ENCODE results near the gene TMEM132C. TPM values are rescaled to one million over a fixed set of nuclear protein-coding genes. Genes with fewer than 3 reads are reported as not detected.

Gene TMEM132C
- total RNA-seq, 2 experiments from 2014 or later, result not detected

DNA sequence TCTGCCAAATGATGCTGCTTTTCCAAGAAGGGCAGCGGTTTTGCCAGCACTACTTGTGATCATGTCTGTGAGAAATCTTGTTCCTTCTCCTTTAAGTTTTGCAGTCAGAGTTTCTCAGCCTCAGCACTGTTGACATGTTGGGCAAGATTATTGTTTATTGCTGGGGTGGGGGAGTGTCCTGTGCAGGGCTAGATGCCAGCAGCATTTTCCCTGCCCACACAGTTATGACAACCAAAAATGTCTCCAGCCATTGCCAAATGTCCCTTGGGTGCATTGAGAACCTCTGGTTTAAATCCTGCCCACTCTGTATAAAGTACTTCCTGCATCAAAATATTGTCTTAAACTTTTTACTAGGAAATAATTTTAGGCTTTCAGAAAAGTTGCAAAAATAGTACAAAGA lies 20.0 kb downstream of the TMEM132C start:
- Mint-ChIP-seq H3K36me3 (ENCODE audit: low read depth) (no peaks in the 10 kb centered on the region), H3K4me1 (ENCODE audit: low read depth) (no peaks in the 10 kb centered on the region)
- ATAC-seq, result no peak

DNA sequence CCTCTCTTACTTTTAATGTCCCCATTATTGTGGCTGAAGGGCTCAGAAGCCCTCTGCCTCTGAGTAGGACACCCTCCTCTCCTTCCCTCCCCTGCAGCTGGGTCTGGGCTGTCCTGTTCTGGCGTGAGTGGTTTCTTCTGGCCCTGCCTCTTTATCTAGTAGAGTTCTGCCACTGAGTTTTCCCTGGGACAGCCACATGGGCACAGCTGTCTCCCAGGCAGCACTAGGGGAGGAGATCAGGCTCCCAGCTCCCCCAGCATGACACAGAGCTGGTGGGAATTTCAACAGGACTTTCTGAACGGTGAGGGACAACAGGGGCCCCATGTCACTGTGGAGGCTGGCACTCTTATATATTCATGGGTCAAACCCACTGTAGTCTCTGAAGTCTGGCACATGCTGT lies 21.4 kb downstream of the TMEM132C start:
- ChIA-PET CTCF (no interaction called here), POLR2A (no interaction called here)
- intact Hi-C loops (cut with micrococcal nuclease), result no loop called here
- DNase-seq, result no peak
- Mint-ChIP-seq H3K4me1 (ENCODE audit: low read depth) (no peaks in the 10 kb centered on the region), H3K36me3 (ENCODE audit: low read depth) (no peaks in the 10 kb centered on the region), H3K27me3 (no peaks in the 10 kb centered on the region), H3K27ac (no peak overlapping the region), H3K4me3 (no peak overlapping the region), H3K9me3 (no peaks in the 10 kb centered on the region)
- TF ChIP-seq, protein P1, sequence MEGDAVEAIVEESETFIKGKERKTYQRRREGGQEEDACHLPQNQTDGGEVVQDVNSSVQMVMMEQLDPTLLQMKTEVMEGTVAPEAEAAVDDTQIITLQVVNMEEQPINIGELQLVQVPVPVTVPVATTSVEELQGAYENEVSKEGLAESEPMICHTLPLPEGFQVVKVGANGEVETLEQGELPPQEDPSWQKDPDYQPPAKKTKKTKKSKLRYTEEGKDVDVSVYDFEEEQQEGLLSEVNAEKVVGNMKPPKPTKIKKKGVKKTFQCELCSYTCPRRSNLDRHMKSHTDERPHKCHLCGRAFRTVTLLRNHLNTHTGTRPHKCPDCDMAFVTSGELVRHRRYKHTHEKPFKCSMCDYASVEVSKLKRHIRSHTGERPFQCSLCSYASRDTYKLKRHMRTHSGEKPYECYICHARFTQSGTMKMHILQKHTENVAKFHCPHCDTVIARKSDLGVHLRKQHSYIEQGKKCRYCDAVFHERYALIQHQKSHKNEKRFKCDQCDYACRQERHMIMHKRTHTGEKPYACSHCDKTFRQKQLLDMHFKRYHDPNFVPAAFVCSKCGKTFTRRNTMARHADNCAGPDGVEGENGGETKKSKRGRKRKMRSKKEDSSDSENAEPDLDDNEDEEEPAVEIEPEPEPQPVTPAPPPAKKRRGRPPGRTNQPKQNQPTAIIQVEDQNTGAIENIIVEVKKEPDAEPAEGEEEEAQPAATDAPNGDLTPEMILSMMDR (IDR thresholded peaks at IDR 0.05), result no peak
- no peak for ATAC-seq

More for the DNA sequence above, 20.0 kb downstream of the TMEM132C start:
- Mint-ChIP-seq H3K27ac (no peak overlapping the region), H3K4me3 (no peak overlapping the region), H3K27me3 (no peaks in the 10 kb centered on the region), H3K9me3 (no peaks in the 10 kb centered on the region)
- ChIA-PET POLR2A (no interaction called here), CTCF (no interaction called here)
- no peak for DNase-seq
- intact Hi-C loops (cut with micrococcal nuclease), result no loop called here
- TF ChIP-seq, protein P1 (IDR thresholded peaks at IDR 0.05), result no peak

DNA sequence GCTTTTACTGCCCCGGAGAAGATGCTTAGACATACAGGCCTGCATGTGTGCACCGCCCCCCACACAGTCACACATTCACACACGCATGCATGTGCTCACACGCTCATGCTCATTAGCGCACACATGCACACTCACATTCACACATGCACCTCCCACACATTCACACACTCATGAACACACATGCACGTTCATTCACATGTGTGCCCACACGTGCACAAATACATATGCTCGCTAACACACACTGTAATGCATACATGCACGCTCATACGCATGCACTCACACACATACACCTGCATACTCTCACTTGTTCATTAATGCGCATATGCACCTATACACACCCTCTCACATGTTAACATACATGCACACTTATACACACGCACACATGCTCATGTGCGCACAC lies 21.9 kb downstream of the TMEM132C start:
- no peak for ATAC-seq
- intact Hi-C loops (cut with micrococcal nuclease), result no loop called here
- CTCF ChIA-PET, result no interaction called here
- Mint-ChIP-seq H3K9me3 (no peaks in the 10 kb centered on the region), H3K4me1 (ENCODE audit: low read depth) (no peaks in the 10 kb centered on the region), H3K27ac (no peak overlapping the region), H3K27me3 (no peaks in the 10 kb centered on the region), H3K4me3 (no peak overlapping the region), H3K36me3 (ENCODE audit: low read depth) (no peaks in the 10 kb centered on the region)
- no peak for DNase-seq
- POLR2A ChIA-PET, result no interaction called here
- TF ChIP-seq, protein P1 (IDR thresholded peaks at IDR 0.05), result no peak

DNA sequence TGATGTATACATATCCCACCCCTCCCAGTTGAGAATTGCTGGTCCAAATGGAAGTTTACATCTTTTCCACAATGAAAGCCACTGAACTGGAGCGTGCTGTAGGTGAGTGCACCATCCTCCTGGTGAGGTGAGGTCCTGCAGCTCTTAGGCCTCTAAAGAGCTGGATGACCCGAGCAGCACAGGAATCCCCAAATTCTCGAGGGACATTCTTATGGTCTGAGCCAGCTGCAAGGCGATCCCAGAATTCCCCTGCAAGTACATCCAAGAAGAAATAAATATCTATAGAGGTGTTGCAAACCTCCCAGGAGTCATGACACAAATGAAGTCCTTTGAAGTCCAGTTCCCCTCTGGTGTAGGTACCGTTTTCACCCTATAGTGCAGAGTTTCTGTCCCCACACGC lies 24.0 kb downstream of the TMEM132C start:
- Mint-ChIP-seq H3K4me3 (no peak overlapping the region), H3K9me3 (no peaks in the 10 kb centered on the region), H3K4me1 (ENCODE audit: low read depth) (no peaks in the 10 kb centered on the region), H3K36me3 (ENCODE audit: low read depth) (no peaks in the 10 kb centered on the region), H3K27ac (no peak overlapping the region), H3K27me3 (no peaks in the 10 kb centered on the region)
- DNase-seq, result no peak
- CTCF ChIA-PET, result no interaction called here
- no peak for ATAC-seq
- intact Hi-C loops (cut with micrococcal nuclease), result no loop called here
- POLR2A ChIA-PET, result no interaction called here
- TF ChIP-seq, protein P1 (IDR thresholded peaks at IDR 0.05), result no peak

DNA sequence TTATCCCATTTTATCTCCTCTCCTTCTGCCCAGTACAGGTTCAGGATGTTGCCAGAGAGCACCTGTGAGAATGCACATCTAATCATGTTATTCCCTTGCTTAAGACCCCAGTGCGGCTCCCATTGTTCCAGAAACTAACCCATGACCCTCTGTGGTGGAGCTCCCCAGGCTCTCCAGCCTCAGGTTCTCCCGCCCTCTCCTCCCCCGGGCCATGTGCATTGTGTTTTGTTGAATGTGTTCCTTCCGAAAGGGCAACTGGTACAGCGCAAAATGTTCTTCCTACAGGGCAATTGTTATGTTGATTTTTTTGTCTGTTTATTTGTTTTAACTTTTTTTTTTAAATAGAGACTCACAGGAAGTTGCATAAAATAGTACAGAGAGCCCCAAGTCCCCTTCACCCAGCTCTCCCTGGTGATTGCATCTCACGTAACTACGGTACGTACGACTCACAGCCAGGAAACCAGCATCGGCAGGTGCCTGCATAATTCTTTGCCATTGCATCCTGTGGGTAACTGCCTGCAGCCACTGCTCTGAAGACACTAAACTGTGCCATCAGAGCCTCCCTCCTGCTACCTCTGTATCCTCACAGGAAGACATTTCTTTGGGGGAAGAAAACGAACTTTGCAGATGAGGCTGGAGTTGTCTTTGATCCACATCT lies 31.2 kb downstream of the TMEM132C start:
- POLR2A ChIA-PET, result interaction anchor here (0.6 kb wide), 1 partner anchor 45 kb away, joined by 3 read pairs; no protein-coding TSS in a partner anchor
- no peak overlapping the region for H3K4me3 Mint-ChIP-seq
- H3K9me3 Mint-ChIP-seq, result peaks cover 2% of the 10 kb centered on the region
- intact Hi-C loops (cut with micrococcal nuclease), result no loop called here
- TF ChIP-seq, protein P1 (IDR thresholded peaks at IDR 0.05), result no peak
- H3K27ac Mint-ChIP-seq, result no peak overlapping the region
- H3K4me1 Mint-ChIP-seq (ENCODE audit: low read depth), result no peaks in the 10 kb centered on the region
- H3K36me3 Mint-ChIP-seq (ENCODE audit: low read depth), result no peaks in the 10 kb centered on the region
- peak; percentile 5 for DNase-seq
- ATAC-seq, result no peak
- peaks cover 5% of the 10 kb centered on the region for H3K27me3 Mint-ChIP-seq
- CTCF ChIA-PET, result no interaction called here

Data from activated CD8-positive, alpha-beta T cell treated with anti-CD3 and anti-CD28 coated beads for 36 hours (primary cell).